HG02759 (cell line): ENCODE data around the gene TAX1BP1.
"Not testable (repeated sequence)": the region's sequence is repeated elsewhere in the genome, so short reads cannot be mapped to it uniquely, and the experiment has no call there.

ENCODE experiments used
- ATAC-seq: cut with Tn5 transposase; IDR thresholded peaks from one replicate; pipeline ENCODE4 v1.9.1; 2021; ENCODE audit warnings: mild to moderate bottlenecking, moderate library complexity; ENCODE audit not compliant: unreplicated experiment

Gene TAX1BP1

DNA sequence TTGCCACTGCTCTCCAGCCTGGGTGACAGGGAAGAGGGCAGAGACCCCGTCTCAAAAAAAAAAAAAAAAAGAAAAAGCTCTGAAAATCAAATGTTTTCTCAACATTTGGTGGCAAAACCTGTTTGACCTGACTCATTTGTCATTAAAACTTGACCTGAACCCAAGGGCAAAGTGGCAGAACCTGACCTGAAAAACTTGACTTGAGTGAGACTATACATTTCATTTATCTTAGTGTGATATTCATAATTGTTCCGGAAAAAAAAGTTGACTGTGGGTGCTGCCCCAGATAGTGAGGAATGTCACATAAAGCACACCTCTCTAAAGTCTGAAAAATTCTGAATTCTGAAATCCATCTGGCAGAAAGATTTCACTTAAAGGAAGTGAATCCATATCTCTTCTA, 2.3 kb upstream of the TAX1BP1 start:
- ATAC-seq, result no peak

DNA sequence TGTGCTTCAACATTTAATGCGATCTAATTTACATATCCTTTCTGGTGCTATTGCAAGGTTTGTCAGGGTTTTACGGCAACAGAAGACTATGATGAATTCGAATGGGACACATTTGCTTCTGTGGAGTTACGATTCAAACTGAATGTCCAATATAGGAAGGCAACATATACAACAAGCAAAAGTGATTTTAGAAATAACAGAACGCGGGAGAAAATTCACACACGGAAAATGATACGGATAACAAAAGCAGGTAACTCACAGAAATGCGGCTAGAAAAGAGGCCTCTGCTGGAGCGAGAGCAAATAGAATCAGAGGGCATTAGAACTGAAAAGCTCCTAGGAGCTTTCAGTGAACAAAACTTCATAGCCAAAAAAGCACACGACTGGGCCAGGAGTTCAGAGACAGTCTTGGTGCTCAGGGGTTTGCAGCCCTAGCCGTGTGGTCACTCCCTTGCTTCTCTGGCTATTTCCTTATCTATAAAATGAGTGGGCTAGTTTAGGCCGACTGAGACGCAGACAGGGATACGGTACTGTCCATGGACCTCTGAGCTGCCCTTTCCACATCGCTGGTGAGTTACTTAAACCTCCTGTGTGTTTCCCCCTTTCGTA, 557 bp upstream of the TAX1BP1 start:
- ATAC-seq, result peak; percentile 34

DNA sequence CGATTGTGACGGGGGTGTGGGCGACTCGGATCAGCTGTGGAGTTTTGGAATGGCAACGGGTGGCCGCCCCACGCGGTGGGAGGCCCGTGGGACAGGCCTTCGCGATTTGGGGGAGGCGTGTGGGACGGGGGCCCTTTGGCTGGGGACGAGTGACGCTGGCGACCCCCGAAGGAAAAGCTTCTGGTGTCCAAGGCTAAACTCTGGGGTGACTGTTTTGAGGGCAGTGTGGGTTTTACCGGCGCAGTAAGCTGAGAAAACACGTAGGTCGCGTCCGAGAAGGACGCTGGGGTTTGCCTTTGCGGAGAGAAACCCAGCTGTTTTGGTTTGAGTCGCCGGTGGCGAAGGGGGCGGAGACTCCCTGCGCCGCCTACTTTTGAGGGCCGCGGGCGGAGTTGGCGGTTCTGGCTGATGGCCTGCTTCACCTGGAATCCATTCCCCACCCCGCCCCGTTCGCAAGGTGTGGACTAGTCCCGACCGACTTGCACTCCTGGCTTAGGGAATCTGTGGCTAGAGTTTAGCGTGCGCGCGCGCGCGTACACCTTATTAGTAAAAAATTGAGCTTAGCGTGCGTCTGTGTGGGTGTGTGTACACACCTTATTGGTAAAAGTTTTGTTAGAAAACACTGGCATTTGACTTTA, 606 bp downstream of the TAX1BP1 start:
- ATAC-seq, result peak; percentile 74

DNA sequence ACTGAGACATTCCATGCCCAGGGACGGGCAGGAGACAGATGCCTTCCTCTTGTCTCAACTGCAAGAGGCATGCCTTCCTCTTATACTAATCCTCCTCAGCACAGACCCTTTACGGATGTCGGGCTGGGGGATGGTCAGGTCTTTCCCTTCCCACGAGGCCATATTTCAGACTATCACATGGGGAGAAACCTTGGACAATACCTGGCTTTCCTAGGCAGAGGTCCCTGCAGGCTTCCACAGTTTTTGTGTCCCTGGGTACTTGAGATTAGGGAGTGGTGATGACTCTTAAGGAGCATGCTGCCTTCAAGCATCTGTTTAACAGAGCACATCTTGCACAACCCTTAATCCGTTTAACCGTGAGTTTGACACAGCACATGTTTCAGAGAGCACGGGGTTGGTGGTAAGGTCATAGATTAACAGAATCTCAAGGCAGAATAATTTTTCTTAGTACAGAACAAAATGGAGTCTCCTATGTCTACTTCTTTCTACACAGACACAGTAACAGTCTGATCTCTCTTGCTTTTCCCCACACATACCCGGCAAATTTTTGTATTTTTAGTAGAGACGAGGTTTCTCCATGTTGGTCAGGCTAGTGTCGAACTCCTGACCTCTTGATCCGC, 2.2 kb downstream of the TAX1BP1 start:
- not testable (repeated sequence) for ATAC-seq

DNA sequence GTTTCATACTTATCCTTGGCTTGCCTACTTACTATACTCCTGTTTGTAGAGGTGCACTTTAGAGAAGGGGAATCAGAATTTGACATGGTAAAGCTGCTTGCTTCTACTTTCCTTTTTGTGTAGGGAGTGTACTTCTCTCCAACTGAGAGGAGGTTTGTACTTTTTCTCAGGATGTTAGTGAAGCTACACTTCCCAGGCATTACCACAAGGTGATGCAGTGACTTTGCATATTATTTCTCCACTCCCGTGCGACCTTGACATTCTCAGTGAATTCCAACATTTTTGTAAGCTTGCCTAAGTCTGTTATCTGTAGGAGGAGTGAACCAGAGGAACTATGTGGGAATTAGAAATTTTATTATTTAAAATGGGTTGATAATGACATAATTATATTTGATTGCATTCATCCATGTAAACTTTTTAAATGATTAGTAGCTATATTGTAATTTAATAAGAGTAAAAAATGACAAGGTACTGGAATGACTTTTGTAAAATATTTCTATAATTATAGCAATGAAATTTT, 5.2 kb downstream of the TAX1BP1 start:
- no peak for ATAC-seq

DNA sequence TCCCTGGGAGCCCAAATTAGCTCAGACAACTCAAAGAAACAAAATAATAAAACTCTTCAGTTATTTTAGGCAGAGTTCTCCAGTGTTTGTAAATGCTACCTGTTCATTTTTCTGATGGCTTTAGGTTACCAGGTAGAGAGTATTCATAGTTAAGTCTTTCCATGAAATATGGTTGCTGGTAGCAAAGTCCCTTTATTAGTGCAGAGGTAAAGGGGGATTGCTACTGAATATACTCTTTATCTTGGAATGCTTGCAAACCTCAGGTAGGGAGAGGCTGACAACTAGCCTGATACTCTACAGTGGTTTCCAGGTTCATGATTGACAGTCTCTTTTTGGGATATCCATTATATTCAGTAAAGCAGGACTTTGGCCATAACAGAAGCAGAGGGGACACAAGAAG, 6.5 kb downstream of the TAX1BP1 start:
- no peak for ATAC-seq

DNA sequence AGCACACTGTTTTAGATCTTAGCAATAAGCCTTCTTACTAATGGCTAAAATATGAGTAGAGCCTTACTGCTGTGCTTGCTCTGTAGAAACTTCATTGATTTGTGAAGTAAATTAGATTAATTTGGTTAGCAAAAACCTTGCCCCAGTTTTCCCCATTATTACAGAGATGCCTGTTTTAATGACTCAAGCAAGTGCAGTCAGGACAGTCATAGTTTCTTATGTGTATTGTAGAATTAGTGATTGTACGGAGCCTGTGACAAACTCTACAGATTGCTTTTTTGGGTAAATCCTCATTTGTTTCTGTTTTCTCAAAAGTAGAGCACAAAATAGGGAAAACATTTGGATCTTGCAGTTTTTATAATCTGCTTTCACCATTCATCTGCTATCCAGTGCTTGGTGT, 7.0 kb downstream of the TAX1BP1 start:
- ATAC-seq, result no peak

DNA sequence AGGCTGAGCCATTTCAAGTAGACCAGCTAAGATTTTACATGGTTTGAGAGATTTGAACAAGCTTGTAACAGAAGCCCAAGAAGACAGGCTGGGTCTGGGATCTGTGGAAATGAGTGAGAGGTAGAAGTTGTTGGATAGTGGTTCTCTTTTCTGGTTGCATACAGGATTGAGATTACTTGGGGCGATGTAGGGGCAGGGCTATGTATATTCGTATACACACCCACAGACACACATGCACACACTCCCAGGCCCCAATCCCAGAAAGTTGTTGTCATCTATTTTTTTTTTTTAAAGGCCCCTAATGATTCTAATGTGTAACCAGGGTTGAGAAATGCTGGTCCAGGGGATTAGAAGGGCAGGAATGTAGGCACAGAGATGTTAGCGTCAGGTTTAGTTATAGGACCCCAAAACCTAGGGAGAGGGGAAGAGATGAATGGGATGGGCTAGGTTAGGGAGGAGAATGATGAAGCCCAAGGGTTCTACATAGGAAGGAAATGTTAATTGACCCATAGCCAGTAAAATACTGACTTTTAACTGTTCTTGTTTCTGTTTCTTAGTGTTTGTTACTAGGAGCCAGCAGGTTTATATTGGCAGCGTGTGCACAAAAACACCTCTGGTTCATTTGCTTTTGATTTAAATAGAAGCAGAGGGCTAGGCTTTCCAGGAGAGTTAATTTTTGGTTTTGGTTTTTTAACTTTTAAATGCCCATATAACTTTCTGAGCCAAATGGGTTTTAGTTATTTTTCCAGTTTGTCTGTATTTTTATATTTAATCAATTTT, 7.8 kb downstream of the TAX1BP1 start:
- ATAC-seq, result no peak

DNA sequence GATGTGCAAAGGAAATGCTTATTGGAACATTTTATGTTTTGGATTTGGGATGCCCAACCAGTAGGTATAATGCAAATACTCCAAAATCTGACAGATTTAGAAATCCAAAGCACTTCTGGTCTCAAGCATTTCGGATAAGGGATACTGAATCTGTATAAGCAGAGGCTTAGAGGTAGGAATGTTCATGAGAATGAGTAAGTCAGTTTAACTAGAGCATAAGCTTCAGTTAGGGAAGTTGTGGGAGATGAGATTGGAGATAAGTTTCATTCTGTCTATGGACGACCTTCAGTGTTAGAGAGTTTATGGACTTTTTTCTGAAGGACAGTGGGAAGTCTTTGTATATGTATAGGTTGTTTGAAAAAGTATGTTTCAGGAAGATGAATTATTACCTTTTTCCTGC, 10.4 kb downstream of the TAX1BP1 start:
- ATAC-seq, result no peak

DNA sequence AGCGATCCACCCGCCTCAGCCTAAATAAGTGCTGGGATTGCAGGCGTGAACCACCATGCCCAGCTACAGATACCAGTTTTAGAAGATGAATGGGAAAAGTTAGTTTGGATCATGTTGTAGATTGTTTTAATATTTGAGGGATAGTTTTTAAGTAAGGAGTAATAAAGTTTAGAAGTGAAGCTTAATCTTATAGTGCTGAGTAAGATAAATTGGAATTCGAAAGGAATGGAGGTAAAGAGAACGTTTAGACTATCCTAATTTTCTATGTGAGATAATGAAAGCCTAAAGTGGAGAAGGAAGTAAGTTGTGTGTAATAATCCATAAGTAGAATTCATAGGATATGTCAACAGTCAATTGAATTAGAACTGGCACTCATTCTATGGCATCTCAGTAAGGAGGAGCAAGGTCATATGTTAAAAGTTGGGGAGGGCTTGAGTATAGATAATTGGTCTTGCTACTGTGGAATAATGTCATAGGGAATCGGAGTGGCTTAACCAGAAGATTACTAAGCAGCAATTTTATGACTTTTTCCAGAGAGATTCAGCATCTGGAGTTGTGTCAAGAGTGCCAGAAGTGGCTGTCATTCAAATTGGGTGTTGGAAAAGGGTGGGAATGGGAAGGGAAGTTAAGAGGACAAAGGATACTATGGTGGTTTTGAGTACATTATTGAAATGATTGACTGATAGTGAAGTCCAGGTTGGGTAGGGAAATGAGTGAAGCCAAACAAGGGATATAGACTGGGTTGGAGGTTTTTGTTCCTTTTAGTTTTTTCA, 12.1 kb downstream of the TAX1BP1 start:
- no peak for ATAC-seq

DNA sequence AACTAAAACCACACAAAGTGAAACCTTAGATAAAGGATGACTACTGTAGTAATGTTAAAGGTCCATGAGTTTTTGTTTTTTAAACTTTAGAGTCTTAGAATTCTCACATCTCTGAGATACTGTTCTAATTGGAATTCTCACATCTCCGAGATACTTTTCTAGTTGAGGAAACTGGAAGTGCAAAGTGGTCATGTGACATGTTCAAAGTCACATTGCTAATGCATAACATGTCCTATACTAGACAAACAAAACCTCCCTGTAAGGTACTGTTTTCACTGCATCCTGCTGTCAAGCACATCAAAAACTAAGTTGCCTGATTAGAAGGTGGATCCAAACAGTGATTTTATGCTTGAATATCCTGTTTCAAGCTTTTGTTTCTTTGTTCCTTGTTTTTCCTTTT, 13.9 kb downstream of the TAX1BP1 start:
- ATAC-seq, result no peak

DNA sequence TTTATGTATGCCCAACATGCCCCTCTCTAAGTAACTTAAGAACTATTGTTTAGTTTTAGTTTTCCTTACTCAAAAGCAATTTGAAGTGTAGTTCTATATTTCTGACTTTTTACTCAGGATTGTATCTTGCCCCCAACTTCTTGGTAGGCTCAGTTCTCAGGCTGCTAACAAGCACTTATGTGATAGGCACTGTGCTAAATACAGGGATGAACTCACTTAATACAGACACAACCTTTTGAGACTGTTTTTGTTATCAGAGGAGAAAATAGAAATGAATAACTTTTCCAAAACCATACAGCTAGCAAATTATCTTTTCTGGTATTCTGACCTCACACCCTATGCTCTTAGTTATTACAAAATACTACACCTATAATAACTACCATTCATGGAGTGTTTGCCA, 16.3 kb downstream of the TAX1BP1 start:
- no peak for ATAC-seq

DNA sequence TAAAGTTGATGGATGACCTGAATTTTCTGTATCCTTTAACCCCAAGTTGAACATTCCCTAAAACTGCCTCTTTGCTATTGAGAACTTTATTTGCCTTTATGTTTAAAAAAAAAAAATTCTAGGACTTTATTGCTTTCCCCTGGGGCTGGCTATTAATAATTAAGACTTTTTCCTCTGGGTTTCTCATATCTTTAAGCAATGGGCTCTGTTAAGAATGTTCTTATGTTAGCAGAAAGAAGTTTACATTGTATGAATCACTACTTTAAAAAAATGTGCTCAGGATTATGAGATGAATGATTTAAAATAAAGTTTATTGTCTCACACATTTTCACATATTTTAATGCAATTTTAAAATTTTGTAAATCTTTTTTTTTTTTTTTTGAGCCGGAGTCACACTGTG, 19.5 kb downstream of the TAX1BP1 start:
- ATAC-seq, result no peak

DNA sequence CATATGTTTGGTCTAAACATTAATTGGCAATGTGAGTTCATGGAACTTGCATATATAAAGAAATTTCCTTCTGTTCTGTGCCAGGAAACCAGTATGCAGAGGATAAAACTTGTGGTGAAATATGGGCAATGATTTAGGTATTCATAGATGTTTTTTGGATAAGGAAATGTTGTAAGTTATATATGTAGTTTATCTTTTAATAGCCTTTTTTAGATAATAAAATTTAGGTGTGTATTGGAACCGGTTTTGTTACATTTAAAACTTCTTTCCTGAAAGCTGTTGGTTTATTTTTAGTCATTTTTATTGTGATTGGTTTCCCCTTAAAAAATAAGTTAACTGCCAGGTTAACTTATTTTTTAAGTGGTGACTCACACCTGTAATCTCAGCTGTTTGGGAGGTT, 22.1 kb downstream of the TAX1BP1 start:
- ATAC-seq, result no peak

DNA sequence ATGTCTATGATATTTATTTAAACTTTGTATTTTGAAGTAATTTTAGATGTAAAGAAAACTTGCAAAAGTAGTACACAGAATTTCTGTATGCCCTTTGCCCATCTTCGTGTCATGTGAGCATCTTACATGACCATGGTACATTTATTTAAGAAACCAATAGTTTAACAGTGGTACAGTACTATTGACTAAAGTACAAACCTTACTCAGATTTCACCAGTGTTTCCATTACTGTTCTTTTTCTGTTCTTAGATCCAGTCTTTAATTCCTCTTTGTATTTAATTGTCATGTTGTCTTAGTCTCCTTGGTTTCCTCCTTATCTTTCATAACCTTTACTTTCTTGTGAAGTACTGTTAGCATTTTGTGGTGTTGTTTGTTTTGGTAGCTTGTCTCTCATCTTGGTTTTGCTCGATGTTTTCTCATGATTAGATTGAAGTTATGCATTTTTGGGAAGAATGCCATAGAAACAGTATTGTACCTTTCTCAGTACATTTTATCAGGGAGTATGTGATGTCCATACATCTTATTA, 24.1 kb downstream of the TAX1BP1 start:
- ATAC-seq, result no peak

DNA sequence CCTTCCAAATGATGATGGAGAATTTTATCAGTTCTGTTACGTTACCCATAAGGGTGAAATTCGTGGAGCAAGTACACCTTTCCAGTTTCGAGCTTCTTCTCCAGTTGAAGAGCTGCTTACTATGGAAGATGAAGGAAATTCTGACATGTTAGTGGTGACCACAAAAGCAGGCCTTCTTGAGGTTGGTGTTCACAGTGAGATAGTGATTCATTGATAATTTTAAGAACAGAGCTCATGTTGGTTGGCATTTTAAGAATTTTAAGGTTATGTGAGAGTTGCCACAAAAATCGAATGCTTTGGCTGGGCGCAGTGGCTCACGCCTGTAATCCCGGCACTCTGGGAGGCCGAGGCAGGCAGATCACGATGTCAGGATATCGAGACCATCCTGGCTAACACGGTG, 25.9 kb downstream of the TAX1BP1 start:
- no peak for ATAC-seq

DNA sequence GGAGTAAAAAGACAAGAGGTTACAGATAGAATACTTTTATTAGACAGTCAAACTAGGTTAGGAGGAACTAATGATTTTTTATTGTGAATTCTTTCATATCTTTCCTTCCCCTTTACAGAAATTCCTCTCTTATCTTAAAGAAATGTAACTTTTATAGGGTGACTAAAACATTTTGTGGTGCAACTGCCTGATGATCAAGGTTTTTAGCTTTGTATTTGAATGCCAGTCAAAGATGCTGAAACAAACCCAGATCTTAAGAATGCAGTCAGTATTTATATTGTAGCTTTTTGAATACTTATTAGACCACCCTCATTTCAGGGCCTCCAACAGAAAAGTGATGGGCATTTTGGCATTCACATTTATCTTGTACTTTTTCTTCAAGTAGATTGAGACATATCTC, 27.4 kb downstream of the TAX1BP1 start:
- no peak for ATAC-seq

DNA sequence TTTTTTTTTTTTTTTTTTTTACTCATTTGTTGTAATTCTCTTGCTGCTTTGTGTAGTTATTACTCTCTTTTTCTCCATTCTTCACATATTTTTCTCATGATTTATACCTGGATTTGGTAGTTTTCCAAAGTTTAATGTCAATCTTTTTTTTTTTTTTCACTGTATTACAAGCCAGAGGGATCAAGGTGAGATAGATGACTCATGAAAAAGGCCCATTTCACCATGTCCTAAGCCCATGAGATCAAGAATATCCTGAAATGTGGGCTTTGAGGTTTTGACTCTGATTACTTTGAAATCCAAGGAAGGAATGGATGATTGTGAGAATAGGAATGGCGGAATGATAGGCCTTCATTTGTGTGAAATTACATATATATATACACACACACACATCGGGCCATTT, 31.1 kb downstream of the TAX1BP1 start:
- no peak for ATAC-seq

DNA sequence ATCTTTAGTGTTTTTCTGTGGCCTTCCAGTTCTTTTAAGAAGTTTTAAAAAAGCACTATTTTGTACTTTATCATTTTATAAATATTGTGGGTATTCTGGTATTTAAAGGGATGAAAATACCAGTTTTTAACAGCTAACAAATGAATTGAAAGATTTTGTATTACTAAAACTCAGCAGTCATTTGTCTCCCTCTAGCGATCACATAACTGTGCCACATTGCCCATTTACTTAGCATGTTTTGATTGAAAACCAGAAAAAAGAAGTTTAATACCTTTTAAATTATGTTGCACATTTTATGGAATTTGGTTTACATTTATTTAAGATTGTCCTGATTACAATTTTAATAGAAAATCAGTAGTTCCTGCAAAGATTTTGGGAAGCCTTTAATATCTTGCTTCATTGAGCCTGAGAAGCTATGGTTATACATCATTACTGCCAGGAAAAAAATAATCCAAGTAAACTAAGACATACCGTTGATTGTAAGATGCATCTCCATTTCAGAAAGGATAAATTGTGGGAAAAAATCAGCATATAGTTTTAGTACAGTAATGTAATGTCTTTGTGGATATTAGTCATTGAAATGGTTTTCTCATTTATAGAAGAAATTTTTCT, 34.9 kb downstream of the TAX1BP1 start:
- ATAC-seq, result no peak

DNA sequence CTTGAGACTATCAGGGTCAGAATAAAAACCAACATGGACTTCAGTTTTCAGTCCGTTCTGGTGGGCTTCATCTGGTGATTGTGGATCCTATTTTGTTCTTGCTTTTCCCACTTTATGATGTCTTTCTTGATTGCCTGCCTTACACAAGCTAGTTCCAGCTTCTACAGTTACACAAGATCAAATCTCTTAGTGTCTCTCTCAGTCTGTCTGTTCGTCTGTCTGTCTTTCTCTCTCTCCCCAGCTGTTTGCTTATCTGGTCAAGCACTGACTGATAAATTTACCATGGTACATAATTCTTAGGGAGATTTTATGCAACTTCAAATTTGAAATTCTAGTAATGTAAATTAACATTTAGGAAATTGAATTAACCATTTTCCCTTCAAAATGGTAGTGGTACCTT, 35.8 kb downstream of the TAX1BP1 start:
- no peak for ATAC-seq
